K562 (cell line): ENCODE results near the gene STUB1. TPM values are rescaled to one million over a fixed set of nuclear protein-coding genes. Genes with fewer than 3 reads are reported as not detected.

Source experiments
- CREM ChIP-seq: IDR thresholded peaks from 2 replicates; pipeline ENCODE4 v1.6.1; 2014; ENCODE audit warnings: antibody characterized with exemption, low read depth
- ERF ChIP-seq: fragments of 450-650 bp; formaldehyde crosslinking; IDR thresholded peaks from 2 replicates; pipeline ENCODE4 v1.4.0; 2020; ENCODE audit warnings: mild to moderate bottlenecking, mixed read lengths
- L3MBTL2 ChIP-seq: fragments of 450-650 bp; IDR thresholded peaks from 2 replicates; pipeline ENCODE4 v1.6.1; 2016; ENCODE audit warnings: mild to moderate bottlenecking, moderate library complexity
- MYBL2 ChIP-seq, 2 experiments: fragments of 450-650 bp in 1 of 2; sonication (generic) in 1 of 2; formaldehyde crosslinking in 1 of 2; IDR thresholded peaks; 2 replicates each; pipeline versions ENCODE4 v1.6.1 to v1.8.1; 2017 to 2022; ENCODE audit warnings: borderline replicate concordance in 1 of 2, inconsistent platforms in 1 of 2, low read depth in 1 of 2, mild to moderate bottlenecking in 1 of 2, missing genetic modification reagents in 1 of 2, moderate library complexity in 1 of 2
- OTX1 ChIP-seq: fragments of 450-650 bp; formaldehyde crosslinking; IDR thresholded peaks from 2 replicates; pipeline ENCODE4 v1.4.0; 2022; ENCODE audit warnings: mild to moderate bottlenecking
- TAF7 ChIP-seq: fragments of 450-650 bp; IDR thresholded peaks from 2 replicates; pipeline ENCODE4 v1.6.1; 2016; ENCODE audit warnings: missing genetic modification characterization, missing compliant biosample characterization
- VEZF1 ChIP-seq: fragments of 200-800 bp; sonication (Bioruptor generic); IDR thresholded peaks from 2 replicates; pipeline ENCODE4 v1.6.1; 2017; ENCODE audit warnings: missing genetic modification characterization, missing compliant biosample characterization
- ZNF175 ChIP-seq: fragments of 200-800 bp; sonication (Bioruptor generic); IDR thresholded peaks from 2 replicates; pipeline ENCODE4 v1.6.1; 2016; ENCODE audit warnings: low read depth, mild to moderate bottlenecking, missing genetic modification characterization, missing compliant biosample characterization
- ZNF318 ChIP-seq, 2 experiments: fragments of 450-650 bp; IDR thresholded peaks; 2 replicates each; pipeline ENCODE4 v1.6.1; 2016; ENCODE audit warnings: mild to moderate bottlenecking in 2 of 2, borderline replicate concordance in 1 of 2, low read depth in 1 of 2, moderate library complexity in 1 of 2
- polyA plus RNA-seq, 8 experiments: library from polyadenylated mRNA; depleted of rRNA in 4 of 8; stranded (reverse) in 5 of 8; unstranded in 3 of 8; fragments of >200 nt; fragmentation: Nextera tagmentation in 2 of 8; fragmentation: Illumina TruSeq in 1 of 8; extraction: Ambion mirVana in 2 of 8; extraction: Trizol in 1 of 8; gene quantifications; 2 replicates each; pipeline versions ENCODE4 v1.2.1 to v1.2.3, GENCODE V29; 2011 to 2014; ENCODE audit warnings: inconsistent platforms in 1 of 8, missing spikeins in 1 of 8
- total RNA-seq, 7 experiments: library from RNA; depleted of rRNA in 6 of 7; stranded (reverse); fragments of >200 nt in 6 of 7; fragmentation: Illumina TruSeq in 2 of 7; extraction: Trizol in 2 of 7; gene quantifications; 2 replicates each; pipeline versions ENCODE4 v1.2.1 to v1.2.3, GENCODE V29; 2011 to 2021; ENCODE audit warnings: low replicate concordance in 1 of 7
- TF ChIP-seq, protein P1 (sequence below): sonication (generic); formaldehyde crosslinking; IDR thresholded peaks from 2 replicates; pipeline ENCODE4 v1.8.0; 2022; ENCODE audit warnings: missing genetic modification reagents, mild to moderate bottlenecking, borderline replicate concordance
- TF ChIP-seq, protein P2 (sequence below), 3 experiments: fragments of 200-800 bp in 1 of 3; sonication (Bioruptor generic) in 1 of 3; sonication (generic) in 1 of 3; formaldehyde crosslinking in 1 of 3; IDR thresholded peaks; 2 replicates each; pipeline versions ENCODE4 v1.6.1 to v1.8.0; 2016 to 2022; ENCODE audit warnings: mild to moderate bottlenecking in 2 of 3, missing compliant biosample characterization in 2 of 3, missing genetic modification characterization in 2 of 3, missing genetic modification reagents in 1 of 3

STUB1 gene
- total and polyA plus RNA-seq, 9 of the 15 experiments (the other 6 are each of a cell fraction or from before 2014, with no cell fraction given) = 10.6 to 251 (median 152) TPM

DNA sequence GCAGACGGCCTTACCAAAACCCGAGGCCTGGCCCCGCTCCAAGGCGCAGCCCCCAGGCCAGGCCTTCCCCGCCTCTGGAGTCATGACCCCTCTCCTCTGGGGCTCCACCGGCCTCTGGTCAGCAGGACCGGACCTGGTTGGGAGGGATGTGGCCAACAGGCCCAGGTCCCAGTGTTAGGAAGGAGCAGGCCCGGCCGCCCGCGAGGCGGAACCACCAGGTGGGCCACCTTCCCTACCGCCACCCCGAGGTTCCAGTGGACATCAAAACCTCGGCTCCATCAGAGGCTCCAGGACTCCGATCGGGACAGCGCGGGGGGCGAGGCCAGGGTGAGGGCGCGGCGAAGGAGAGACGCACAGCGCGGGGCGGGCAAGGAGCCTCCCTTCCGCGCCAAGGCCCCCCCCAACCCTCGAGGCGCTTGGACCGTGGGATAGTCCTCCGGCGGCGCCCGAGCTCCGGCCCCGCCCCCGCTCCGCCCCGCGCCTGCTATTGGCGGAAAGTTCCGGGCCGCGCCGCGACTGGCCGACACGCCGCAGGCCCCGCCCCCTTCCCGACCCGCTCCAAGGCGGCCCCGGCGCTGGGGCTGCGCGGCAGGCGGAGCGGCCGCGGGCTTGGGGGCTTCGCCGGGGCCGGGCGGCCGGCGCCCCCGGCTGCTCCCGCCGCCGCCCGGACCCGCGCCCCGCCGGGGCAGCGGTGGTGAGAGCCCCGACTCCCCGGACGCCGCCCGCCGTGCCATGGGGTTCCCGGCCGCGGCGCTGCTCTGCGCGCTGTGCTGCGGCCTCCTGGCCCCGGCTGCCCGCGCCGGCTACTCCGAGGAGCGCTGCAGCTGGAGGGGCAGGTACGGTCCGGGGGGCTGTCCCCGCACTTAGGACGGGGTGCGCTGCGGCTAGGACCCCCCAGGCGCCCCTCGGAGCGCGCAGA, 34.6 kb downstream of the STUB1 start, which contains the start of gene METRN (continued):
- no peak for TF ChIP-seq ZNF318 (IDR thresholded peaks at IDR 0.05; ENCODE audit: borderline replicate concordance in 1 of 2, low read depth in 1 of 2)
- TF ChIP-seq, protein P1, sequence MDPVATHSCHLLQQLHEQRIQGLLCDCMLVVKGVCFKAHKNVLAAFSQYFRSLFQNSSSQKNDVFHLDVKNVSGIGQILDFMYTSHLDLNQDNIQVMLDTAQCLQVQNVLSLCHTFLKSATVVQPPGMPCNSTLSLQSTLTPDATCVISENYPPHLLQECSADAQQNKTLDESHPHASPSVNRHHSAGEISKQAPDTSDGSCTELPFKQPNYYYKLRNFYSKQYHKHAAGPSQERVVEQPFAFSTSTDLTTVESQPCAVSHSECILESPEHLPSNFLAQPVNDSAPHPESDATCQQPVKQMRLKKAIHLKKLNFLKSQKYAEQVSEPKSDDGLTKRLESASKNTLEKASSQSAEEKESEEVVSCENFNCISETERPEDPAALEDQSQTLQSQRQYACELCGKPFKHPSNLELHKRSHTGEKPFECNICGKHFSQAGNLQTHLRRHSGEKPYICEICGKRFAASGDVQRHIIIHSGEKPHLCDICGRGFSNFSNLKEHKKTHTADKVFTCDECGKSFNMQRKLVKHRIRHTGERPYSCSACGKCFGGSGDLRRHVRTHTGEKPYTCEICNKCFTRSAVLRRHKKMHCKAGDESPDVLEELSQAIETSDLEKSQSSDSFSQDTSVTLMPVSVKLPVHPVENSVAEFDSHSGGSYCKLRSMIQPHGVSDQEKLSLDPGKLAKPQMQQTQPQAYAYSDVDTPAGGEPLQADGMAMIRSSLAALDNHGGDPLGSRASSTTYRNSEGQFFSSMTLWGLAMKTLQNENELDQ = no peak
- no peak for TF ChIP-seq MYBL2 (IDR thresholded peaks at IDR 0.05; ENCODE audit: low read depth)
- TF ChIP-seq MYBL2 (CRISPR knock-in tag; IDR thresholded peaks at IDR 0.05; ENCODE audit: borderline replicate concordance) = no peak
- TF ChIP-seq VEZF1 (CRISPR knock-in tag) = peak; percentile 57
- 0 out of 2 replicates have a peak, but pooled peaks have one; percentile 6 for TF ChIP-seq CREM
- TF ChIP-seq L3MBTL2 = peak; percentile 73
- TF ChIP-seq, protein P2, sequence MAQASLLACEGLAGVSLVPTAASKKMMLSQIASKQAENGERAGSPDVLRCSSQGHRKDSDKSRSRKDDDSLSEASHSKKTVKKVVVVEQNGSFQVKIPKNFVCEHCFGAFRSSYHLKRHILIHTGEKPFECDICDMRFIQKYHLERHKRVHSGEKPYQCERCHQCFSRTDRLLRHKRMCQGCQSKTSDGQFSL (CRISPR knock-in tag; IDR thresholded peaks at IDR 0.05) = peak; percentile 97
- TF ChIP-seq, protein P2 (tag; IDR thresholded peaks at IDR 0.05) = peak in 1 of 2 experiments; percentile 93; a peak in 2 of 4 replicates
- no peak for TF ChIP-seq ZNF175 (CRISPR knock-in tag)
- TF ChIP-seq ERF (CRISPR knock-in tag) = peak; percentile 41; the same call in 1 of the 2 replicates
- TF ChIP-seq TAF7 (tag) = no peak
- TF ChIP-seq OTX1 = no peak
